Stimulated activated effector memory CD8-positive, alpha-beta T cell treated with anti-CD3 and anti-CD28 coated beads, Interleukin-12 subunit alpha, Interleukin-12 subunit beta, amount 100 ng/mL, for 72 hours (primary cell): ENCODE data around the gene MLPH.

Experiments
- ATAC-seq: fragments of 150-1000 bp; cut with Tn5 transposase; 2 replicates; pipeline ENCODE4 v1.10.0; 2021
- DNase-seq, 2 donors: peaks; one replicate each; pipeline ENCODE4 v3.0.0; 2021 to 2022; ENCODE audit warnings: low spot score in 2 of 2
- H3K27ac Mint-ChIP-seq: one replicate; pipeline ENCODE4 v1.8.0; 2022; ENCODE audit warnings: mild to moderate bottlenecking, mixed read lengths
- H3K36me3 Mint-ChIP-seq: one replicate; pipeline ENCODE4 v1.8.0; 2022; ENCODE audit warnings: mild to moderate bottlenecking, mixed read lengths
- H3K4me1 Mint-ChIP-seq: one replicate; pipeline ENCODE4 v1.8.0; 2022; ENCODE audit warnings: mixed read lengths
- H3K4me3 Mint-ChIP-seq: one replicate; pipeline ENCODE4 v1.8.0; 2022; ENCODE audit warnings: mild to moderate bottlenecking, mixed read lengths
- H3K9me3 Mint-ChIP-seq: one replicate; pipeline ENCODE4 v1.8.0; 2022; ENCODE audit warnings: mixed read lengths

The MLPH gene

DNA sequence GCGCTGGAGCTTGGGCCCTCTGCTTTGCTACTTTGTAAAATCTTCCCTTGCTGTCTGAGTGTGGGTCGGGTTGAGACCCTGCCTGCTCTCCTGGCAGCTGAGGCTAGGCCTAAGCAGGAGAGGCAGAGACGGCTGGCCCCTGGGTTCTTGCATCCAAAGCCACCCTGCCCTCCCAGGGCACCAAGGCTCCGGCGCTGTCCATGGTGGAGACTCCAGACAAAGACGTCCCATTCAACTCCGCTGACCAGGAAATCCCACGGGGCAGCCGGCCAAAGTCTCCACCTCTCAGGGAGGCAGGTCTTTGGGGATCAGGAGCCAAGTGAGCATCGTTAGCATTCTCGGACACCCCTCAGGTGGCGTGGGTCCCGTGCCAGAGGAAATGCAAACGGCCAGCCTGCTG lies 76.8 kb downstream of the MLPH start:
- Mint-ChIP-seq H3K4me1 (no peaks in the 10 kb centered on the region), H3K36me3 (no peaks in the 10 kb centered on the region), H3K27ac (no peak overlapping the region), H3K9me3 (no peaks in the 10 kb centered on the region), H3K4me3 (no peak overlapping the region)
- no peak for ATAC-seq
- DNase-seq: no peak

DNA sequence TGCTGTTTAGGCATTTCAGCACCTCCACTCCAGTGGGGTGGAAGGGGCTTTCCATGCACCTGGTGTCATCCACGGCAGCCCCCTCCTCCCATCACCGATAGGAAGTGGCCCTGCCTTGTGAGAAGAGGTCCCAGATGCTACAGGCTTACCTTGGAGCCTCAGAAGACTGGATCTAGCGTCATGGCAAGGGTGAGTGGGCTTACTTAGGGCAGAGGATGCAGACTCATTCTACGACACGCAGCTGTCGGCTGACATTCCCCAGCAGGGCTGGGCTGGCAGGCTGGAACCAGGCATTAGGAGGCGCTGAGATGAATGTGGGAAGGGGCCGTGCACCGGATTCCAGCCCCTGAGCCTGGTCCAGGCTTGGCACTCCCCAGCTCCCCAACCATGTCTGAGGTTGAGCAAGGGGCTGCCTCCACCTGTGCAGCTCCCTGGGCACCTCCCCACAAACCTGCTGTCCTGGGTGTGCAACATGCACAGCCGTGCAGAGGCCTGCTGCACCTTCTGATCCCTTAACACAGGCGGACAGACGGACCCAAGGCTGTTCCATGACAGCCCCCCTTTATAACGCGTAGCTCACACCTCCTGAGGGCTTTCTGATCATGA lies 77.6 kb downstream of the MLPH start:
- ATAC-seq: no peak
- no peaks in the 10 kb centered on the region for H3K9me3 Mint-ChIP-seq

DNA sequence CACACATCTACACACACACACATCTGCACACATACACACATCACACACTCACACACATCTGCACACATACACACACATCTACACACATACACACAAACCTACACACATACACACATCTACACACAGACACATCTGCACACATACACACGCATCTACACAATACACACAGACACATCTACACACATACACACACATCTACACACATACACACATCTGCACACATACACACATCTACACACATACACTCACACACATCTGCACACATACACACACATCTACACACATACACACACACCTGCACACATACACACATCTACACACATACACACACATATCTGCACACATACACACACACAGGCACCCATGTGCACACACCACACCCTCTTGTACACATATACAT lies 78.9 kb downstream of the MLPH start:
- ATAC-seq: no peak
- DNase-seq: no peak
- Mint-ChIP-seq H3K27ac (no peak overlapping the region), H3K36me3 (no peaks in the 10 kb centered on the region), H3K9me3 (no peaks in the 10 kb centered on the region), H3K4me3 (no peak overlapping the region), H3K4me1 (no peaks in the 10 kb centered on the region)

More for the DNA sequence above, 77.6 kb downstream of the MLPH start:
- DNase-seq: no peak
- H3K36me3 Mint-ChIP-seq: no peaks in the 10 kb centered on the region
- no peak overlapping the region for H3K27ac Mint-ChIP-seq
- H3K4me1 Mint-ChIP-seq: no peaks in the 10 kb centered on the region
- no peak overlapping the region for H3K4me3 Mint-ChIP-seq

DNA sequence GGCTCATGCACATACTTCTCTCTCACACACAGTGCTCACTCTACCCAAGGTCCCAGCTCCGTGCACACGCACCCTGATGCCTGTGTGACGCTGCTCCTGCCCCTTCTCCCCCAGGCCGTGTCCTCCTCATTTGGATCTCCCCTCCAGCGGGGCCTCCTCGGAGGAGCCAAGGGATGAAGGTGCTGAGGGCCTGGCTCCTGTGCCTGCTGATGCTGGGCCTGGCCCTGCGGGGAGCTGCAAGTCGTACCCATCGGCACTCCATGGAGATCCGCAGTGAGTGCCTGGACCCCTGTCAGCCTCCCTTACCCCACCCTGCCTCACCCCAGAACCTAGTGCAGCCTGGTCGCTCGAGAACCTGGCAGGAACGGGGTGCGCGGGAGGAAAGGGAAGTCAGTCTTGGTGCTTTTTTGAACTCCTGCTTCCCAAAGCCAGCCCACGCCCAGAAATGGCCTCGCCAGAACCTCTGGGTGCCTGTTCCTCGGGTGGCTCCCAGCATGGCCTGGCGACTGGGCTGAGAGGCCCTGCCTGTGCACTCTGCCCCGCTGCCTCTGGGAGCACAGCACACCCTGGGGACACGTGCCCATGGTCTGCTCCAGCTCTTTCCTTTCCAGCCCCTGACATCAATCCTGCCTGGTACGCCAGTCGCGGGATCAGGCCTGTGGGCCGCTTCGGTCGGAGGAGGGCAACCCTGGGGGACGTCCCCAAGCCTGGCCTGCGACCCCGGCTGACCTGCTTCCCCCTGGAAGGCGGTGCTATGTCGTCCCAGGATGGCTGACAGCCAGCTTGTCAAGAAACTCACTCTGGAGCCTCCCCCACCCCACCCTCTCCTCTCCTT lies 79.6 kb downstream of the MLPH start, which contains the start of gene PRLH:
Gene PRLH (plus strand): TSS at position 174 of the 835 bp plus-strand sequence. CDS start 0 bp downstream, at position 174.
- Mint-ChIP-seq H3K36me3 (no peaks in the 10 kb centered on the region), H3K4me1 (peaks cover under 1% of the 10 kb centered on the region), H3K4me3 (no peak within 1 kb of the TSS), H3K9me3 (no peaks in the 10 kb centered on the region), H3K27ac (no peak within 1 kb of the TSS)
- ATAC-seq: no peak
- DNase-seq: no peak

DNA sequence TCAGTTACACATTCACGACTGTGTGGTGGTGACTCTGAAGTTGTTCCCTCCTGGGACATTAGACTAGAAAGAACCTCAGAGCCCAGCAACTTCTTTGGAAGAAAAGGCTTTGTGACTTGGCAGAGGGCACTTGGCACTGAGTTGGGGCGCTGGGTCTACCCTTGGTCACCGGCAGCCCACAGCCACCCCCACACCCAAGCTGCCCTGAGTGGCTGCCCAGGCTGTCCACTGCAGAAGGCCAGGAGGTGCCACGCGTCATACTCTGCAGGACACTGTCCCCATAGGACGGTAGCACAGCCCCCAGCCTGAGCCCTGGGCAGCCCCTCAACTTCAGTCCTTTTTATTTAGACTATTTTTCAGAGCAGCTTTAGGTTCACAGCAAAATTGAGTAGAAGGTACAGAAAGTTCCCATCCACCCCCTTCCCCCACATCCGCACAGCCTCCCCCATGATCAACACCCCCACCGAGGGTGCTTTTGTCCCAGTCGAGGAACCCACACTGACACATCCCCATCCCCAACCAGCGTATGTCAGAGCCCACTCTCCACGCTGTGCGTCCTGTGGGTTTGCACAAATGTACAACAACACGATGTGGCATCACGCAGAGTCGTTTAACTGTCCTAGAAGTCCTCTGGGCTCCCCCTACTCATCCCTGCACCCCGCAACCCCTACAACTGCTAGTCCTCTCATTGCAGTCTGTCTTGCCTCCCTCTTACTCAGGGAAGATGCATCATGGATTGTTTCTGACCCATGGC lies 80.4 kb downstream of the MLPH start:
- Mint-ChIP-seq H3K27ac (no peak overlapping the region), H3K4me3 (no peak overlapping the region), H3K9me3 (no peaks in the 10 kb centered on the region), H3K36me3 (no peaks in the 10 kb centered on the region), H3K4me1 (peaks cover 6% of the 10 kb centered on the region)
- DNase-seq (no peak), ATAC-seq (no peak)

DNA sequence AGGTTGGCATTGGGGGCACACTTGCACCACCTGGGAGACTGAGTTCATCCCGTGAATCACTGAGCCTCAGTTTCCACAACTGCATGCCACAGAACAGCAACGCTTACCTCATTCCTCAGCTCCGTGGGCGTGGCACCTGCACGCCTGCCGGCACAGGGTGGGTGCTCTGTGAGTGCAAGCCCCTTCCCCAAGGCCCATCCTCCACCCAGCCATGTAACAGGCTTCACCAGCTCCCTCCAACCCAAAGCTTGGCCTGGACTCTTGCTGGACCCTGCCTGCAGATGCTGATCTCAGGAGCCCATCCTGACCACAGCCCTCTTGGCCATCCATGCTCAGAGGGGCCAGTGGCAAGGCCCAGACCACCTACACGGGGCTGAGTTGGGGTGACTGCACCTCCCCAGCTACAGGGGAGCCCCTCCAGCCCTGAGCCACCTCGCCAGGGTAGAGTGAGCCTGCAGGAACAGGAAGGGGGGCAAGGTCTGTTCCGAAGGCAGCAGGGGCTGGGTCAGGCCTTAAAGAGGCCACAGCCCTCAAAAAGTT lies 81.1 kb downstream of the MLPH start:
- Mint-ChIP-seq H3K36me3 (no peaks in the 10 kb centered on the region), H3K9me3 (no peaks in the 10 kb centered on the region), H3K27ac (no peak overlapping the region), H3K4me3 (no peak overlapping the region), H3K4me1 (peaks cover 6% of the 10 kb centered on the region)
- no peak for ATAC-seq
- no peak for DNase-seq

DNA sequence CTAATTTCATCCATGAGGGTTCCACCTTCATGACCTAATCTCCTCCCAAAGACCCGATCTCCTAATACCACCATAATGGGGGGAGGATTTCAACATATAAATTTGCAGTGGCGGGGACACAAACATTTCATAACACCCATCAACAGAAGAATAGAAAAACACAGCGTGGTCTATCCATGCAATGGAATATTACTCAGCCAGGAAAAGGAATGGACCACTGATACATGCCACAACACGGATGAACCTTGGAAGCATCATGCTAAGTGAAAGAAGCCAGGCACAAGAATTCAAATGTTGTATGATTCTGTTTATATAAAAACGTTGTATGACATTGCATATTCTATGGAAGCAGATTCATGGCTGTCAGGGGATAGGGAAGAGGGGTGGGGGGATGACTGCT lies 82.0 kb downstream of the MLPH start:
- H3K4me3 Mint-ChIP-seq: no peak overlapping the region
- no peak for ATAC-seq
- H3K27ac Mint-ChIP-seq: no peak overlapping the region
- H3K9me3 Mint-ChIP-seq: no peaks in the 10 kb centered on the region
- DNase-seq: no peak
- peaks cover 6% of the 10 kb centered on the region for H3K4me1 Mint-ChIP-seq
- no peaks in the 10 kb centered on the region for H3K36me3 Mint-ChIP-seq

DNA sequence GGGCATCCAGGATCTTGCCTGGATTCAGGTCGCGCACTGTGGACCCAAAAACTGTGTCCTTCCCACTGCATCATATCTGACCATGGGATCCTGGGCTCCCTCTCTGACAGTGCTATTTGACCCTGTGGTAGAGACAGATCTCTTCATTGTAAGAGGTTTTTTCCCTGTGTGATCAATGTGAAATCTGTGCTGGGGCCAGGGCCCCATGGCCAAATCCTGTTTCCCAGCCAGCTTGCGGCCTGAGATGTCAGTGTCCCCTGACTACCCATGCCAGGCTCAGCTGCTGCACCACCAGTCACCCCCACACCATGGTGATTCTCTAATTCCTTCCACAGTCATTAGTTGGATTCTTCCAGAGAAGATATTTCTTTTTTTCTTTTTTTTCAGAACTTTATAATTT lies 82.8 kb downstream of the MLPH start:
- DNase-seq (no peak), ATAC-seq (no peak)
- H3K9me3 Mint-ChIP-seq: no peaks in the 10 kb centered on the region
- H3K36me3 Mint-ChIP-seq: no peaks in the 10 kb centered on the region
- H3K4me1 Mint-ChIP-seq: peaks cover 6% of the 10 kb centered on the region
- no peak overlapping the region for H3K27ac Mint-ChIP-seq
- H3K4me3 Mint-ChIP-seq: no peak overlapping the region

DNA sequence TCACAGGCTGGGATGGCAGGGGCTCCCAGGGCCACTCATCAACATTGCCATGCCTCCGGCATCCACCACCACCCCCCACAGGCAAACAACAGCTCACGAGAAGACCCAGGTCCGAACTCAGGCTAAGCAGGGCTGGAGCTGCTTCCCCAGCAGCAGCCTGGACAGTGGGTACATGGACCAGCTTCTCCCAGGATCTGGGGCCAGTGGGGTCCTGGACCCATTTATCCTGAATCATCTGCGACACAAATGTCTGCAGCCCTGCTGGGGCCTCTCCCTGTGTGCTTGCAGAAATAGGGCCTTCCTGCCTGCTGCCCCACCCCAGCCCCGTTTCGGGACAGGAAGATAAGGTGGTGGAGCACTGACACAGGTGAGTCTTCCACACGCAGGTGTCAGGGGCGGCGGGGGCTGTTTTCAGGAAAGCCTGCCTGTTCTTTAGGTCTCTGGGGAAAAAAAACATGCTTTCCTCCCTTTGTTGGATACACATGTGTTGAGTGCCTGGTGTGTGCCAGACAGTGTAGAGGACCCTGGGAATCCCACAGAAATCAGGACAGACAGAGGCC lies 83.8 kb downstream of the MLPH start:
- no peak overlapping the region for H3K27ac Mint-ChIP-seq
- H3K9me3 Mint-ChIP-seq: no peaks in the 10 kb centered on the region
- no peak overlapping the region for H3K4me3 Mint-ChIP-seq
- peaks cover 6% of the 10 kb centered on the region for H3K4me1 Mint-ChIP-seq
- DNase-seq (no peak), ATAC-seq (no peak)
- H3K36me3 Mint-ChIP-seq: no peaks in the 10 kb centered on the region

DNA sequence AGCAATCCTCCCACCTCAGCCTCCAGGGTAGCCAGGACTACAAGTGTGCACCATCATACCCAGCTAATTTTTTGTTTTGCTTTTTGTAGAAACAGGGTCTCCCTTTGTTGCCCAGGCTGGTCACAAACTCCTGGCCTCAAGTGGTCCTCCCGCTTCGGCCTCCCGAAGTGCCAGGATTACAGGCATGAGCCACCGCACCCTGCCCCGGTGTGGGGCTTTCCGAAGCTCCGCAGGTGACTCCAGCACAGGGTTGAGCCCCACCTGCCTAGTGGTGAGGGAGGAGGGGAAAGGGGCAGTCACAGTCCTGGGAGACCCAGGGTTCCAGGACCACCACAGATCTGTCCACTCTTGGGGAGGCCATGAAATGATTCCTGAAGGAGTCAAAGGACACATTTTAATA lies 84.5 kb downstream of the MLPH start:
- Mint-ChIP-seq H3K27ac (no peak overlapping the region), H3K9me3 (no peaks in the 10 kb centered on the region), H3K4me3 (no peak overlapping the region), H3K4me1 (peaks cover 9% of the 10 kb centered on the region), H3K36me3 (no peaks in the 10 kb centered on the region)
- ATAC-seq (no peak), DNase-seq (no peak)

DNA sequence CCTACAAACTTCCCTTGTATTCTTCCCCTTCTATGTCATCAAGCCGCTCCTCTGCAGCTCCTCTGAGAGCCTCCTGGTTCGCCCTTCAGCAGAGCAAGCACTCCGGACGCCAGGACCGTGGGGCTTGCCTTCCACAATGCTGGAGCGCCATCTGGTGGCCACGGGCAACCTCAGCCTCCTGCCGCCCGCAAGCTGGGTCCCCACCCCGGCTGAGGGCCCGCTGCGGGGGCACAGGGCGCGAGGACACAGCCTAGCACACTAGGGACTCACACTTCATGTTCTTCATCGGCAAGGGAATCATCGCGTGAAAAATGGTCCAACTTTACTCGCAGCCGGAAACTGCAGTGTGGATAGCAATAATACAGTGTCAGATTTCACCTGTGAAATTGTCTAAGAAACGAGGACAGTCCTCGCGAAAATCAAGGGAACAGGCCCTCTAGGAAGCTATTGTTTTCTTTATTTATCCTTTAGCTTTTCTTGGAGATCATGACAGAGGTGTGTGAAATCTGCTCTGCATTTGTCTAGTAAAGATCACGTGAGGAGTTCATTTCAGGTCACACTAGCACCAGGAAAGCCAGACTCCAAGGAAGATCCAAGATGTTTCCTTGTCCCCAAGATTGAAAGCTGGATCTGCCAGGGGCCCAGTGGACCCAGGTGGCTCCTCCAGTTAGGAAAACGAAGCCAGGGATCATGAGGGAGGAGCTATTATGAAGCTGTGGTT lies 85.1 kb downstream of the MLPH start:
- Mint-ChIP-seq H3K9me3 (no peaks in the 10 kb centered on the region), H3K36me3 (no peaks in the 10 kb centered on the region), H3K4me3 (no peak overlapping the region), H3K27ac (no peak overlapping the region), H3K4me1 (peaks cover 15% of the 10 kb centered on the region)
- DNase-seq: peak; percentile 87 to 90
- ATAC-seq: peak; percentile 91

DNA sequence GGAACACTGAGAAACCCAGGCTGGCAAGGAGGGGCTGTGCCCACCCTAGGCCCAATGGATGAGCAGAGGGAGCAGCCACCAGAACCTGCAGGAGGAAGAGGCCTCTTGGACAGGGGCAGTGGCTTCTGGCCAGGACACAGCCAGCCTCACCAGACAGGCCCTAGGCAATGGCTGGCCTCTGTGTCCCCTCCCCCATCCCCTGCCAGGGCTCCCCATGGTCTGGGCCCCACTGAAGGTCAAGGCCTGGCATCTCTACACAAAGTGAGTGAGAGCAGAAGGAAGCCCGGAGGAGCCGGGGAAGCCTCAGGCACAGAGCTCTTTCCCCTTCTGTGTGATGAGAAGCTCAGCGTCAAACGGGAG lies 85.7 kb downstream of the MLPH start:
- DNase-seq (no peak), ATAC-seq (no peak)
- no peaks in the 10 kb centered on the region for H3K9me3 Mint-ChIP-seq
- no peaks in the 10 kb centered on the region for H3K36me3 Mint-ChIP-seq
- no peak overlapping the region for H3K4me3 Mint-ChIP-seq
- H3K27ac Mint-ChIP-seq: no peak overlapping the region
- H3K4me1 Mint-ChIP-seq: peaks cover 15% of the 10 kb centered on the region

DNA sequence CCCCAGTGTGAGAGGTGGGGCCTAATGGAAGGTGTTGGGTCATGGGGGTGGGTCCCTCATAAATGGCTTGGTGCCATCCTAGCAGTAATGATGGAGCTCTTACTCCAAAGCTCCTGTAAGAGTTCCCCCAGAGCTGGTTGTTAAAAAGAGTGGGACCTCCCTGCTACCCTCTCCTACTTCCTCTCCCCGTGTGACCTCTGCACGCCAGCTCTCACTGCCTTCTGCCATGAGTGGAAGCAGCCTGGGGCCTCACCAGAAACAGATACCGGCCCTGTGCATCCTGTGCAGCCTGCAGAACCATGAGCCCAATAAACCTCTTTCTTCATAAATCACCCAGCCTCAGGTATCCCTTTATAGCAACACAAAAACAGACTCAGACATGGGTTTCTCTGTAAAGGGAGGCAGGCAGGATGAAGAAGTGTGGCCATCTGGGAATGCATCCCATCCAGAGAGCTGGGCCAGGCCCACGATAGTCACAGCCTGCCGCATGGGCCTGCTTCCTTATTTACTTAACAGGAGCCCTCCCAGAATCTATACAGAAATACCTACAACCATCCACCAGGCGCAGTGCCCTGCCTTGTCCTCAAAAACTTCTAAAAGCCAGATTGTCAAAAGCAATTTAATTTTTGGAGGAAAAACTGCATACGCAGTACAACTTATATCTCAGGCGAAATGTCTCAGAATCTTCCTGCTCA lies 86.8 kb downstream of the MLPH start:
- no peak overlapping the region for H3K4me3 Mint-ChIP-seq
- H3K4me1 Mint-ChIP-seq: peaks cover 15% of the 10 kb centered on the region
- DNase-seq (no peak), ATAC-seq (no peak)
- peak overlapping the region; percentile 50 for H3K27ac Mint-ChIP-seq
- H3K9me3 Mint-ChIP-seq: no peaks in the 10 kb centered on the region
- H3K36me3 Mint-ChIP-seq: no peaks in the 10 kb centered on the region

DNA sequence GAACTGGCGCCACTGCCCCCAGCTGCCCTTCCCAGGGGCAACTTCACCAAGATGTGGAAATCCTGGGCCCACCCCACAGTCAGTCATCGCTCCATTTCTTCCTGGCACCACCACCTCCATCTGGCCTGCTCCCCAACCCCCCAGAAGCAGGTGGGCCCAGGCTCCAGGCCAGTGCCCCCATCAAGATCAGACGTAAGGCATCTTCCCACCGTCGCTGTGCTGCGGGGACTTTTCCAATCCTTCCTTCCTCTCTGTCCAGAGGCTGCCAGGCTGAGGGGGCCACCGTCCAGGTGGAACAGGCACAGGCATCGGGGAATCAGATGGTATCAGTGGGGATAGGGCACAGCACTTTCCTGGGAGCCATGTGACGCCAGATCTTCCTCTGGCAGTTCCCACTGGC lies 87.4 kb downstream of the MLPH start:
- Mint-ChIP-seq H3K4me3 (no peak overlapping the region), H3K27ac (peak overlapping the region; percentile 50), H3K9me3 (no peaks in the 10 kb centered on the region), H3K36me3 (no peaks in the 10 kb centered on the region), H3K4me1 (peaks cover 15% of the 10 kb centered on the region)
- ATAC-seq (no peak), DNase-seq (no peak)
